CD8-positive, alpha-beta memory T cell (primary cell): ENCODE measurements around the gene C6orf15. TPM values are rescaled to one million over a fixed set of nuclear protein-coding genes. Genes with fewer than 3 reads are reported as not detected.
A peak's percentile ranks its signal among the peaks of the same experiment; 100 is the strongest.

Source experiments
- CTCF ChIA-PET: fragments of 350-600 bp; sonication (Branson Sonifier 250); formaldehyde crosslinking; loops from one replicate; lab custom pipeline; 2021; ENCODE audit warnings: antibody characterized with exemption; lab: Charles Lee
- POLR2A ChIA-PET: fragments of 350-600 bp; sonication (Branson Sonifier 250); formaldehyde crosslinking; loops from one replicate; lab custom pipeline; 2021; ENCODE audit warnings: antibody characterized with exemption; lab: Charles Lee
- DNase-seq, 5 donors: peaks; one replicate each; pipeline versions ENCODE4 v3.0.0 to v3.0.0-alpha.2; 2020 to 2022; ENCODE audit warnings: mixed read lengths in 1 of 5
- H3K27ac ChIP-seq: one replicate; pipeline ENCODE4 v1.7.0; 2013; ENCODE audit warnings: low read depth, mild to moderate bottlenecking, low read length, moderate library complexity
- H3K27me3 ChIP-seq: 2 replicates; pipeline ENCODE4 v1.7.0; 2013; ENCODE audit warnings: low read length, mild to moderate bottlenecking; ENCODE audit not compliant: insufficient read depth, poor library complexity, severe bottlenecking
- H3K36me3 ChIP-seq: 2 replicates; pipeline ENCODE4 v1.7.0; 2013; ENCODE audit warnings: mild to moderate bottlenecking, low read length, moderate library complexity; ENCODE audit not compliant: insufficient read depth
- H3K4me1 ChIP-seq: 2 replicates; pipeline ENCODE4 v1.7.0; 2013; ENCODE audit warnings: mild to moderate bottlenecking, low read length, moderate library complexity; ENCODE audit not compliant: insufficient read depth
- H3K4me3 ChIP-seq: 2 replicates; pipeline ENCODE4 v1.7.0; 2013; ENCODE audit warnings: mild to moderate bottlenecking, low read length
- H3K9me3 ChIP-seq: 2 replicates; pipeline ENCODE4 v1.7.0; 2013; ENCODE audit warnings: mild to moderate bottlenecking, low read length
- H3K27ac Mint-ChIP-seq, 8 donors: one replicate each; pipeline ENCODE4 v1.8.0; 2020 to 2021; ENCODE audit warnings: mixed read lengths in 8 of 8, mild to moderate bottlenecking in 6 of 8, inconsistent platforms in 3 of 8, moderate library complexity in 3 of 8
- H3K27me3 Mint-ChIP-seq, 2 donors: one replicate each; pipeline ENCODE4 v1.8.0; 2020 to 2021; ENCODE audit warnings: mixed read lengths in 2 of 2, mild to moderate bottlenecking in 1 of 2, moderate library complexity in 1 of 2
- H3K36me3 Mint-ChIP-seq, 3 donors: one replicate each; pipeline ENCODE4 v1.8.0; 2020 to 2021; ENCODE audit warnings: mixed read lengths in 3 of 3, inconsistent platforms in 1 of 3, mild to moderate bottlenecking in 1 of 3
- H3K4me1 Mint-ChIP-seq, 3 donors: one replicate each; pipeline ENCODE4 v1.8.0; 2020 to 2021; ENCODE audit warnings: mixed read lengths in 3 of 3, inconsistent platforms in 1 of 3, mild to moderate bottlenecking in 1 of 3
- H3K4me3 Mint-ChIP-seq, 7 donors: one replicate each; pipeline ENCODE4 v1.8.0; 2020 to 2021; ENCODE audit warnings: mixed read lengths in 7 of 7, mild to moderate bottlenecking in 6 of 7, moderate library complexity in 4 of 7, inconsistent platforms in 2 of 7
- H3K9me3 Mint-ChIP-seq, 5 donors: one replicate each; pipeline ENCODE4 v1.8.0; 2020 to 2022; ENCODE audit warnings: mixed read lengths in 5 of 5, mild to moderate bottlenecking in 3 of 5, moderate library complexity in 2 of 5, inconsistent platforms in 1 of 5
- polyA plus RNA-seq: library from polyadenylated mRNA; unstranded; fragments of 300-500 nt; fragmentation: Illumina TruSeq; gene quantifications from one replicate; pipeline ENCODE4 v1.2.3, GENCODE V29; 2021
- total RNA-seq, 2 experiments: library from RNA; stranded (reverse); gene quantifications; one replicate each; pipeline ENCODE4 v1.2.3, GENCODE V29; 2021

The C6orf15 gene
- total and polyA plus RNA-seq, 3 experiments from 2014 or later: not detected

GRCh38 chr6:31096215-31096614 is 16.2 kb downstream of the C6orf15 start:
- no peak for DNase-seq
- Histone ChIP-seq H3K9me3 (no peaks in the 10 kb centered on the region), H3K36me3 (no peaks in the 10 kb centered on the region), H3K4me3 (no peak overlapping the region), H3K27ac (no peak overlapping the region), H3K4me1 (peaks cover 44% of the 10 kb centered on the region), H3K27me3 (no peaks in the 10 kb centered on the region)
- no peaks in the 10 kb centered on the region for H3K36me3 Mint-ChIP-seq
- H3K4me1 Mint-ChIP-seq: peaks cover 40 to 45% (median 40%) of the 10 kb centered on the region in 3 donors
- POLR2A ChIA-PET: no interaction called here
- H3K9me3 Mint-ChIP-seq: no peaks in the 10 kb centered on the region
- CTCF ChIA-PET: interaction anchor here (1.2 kb wide), 1 partner anchor 554 kb away, joined by 3 read pairs; no protein-coding TSS in a partner anchor
- H3K27ac Mint-ChIP-seq: peak overlapping the region in 2 of 8 donors; percentile 41 to 51
- H3K4me3 Mint-ChIP-seq: peak overlapping the region in 2 of 7 donors; percentile 59 to 63
- H3K27me3 Mint-ChIP-seq: peaks cover 0 to 2% of the 10 kb centered on the region in 2 donors

- peaks cover 40 to 45% (median 40%) of the 10 kb centered on the region in 3 donors for H3K4me1 Mint-ChIP-seq
- H3K36me3 ChIP-seq: no peaks in the 10 kb centered on the region
- H3K4me3 ChIP-seq: peak overlapping the region; percentile 18
- no peaks in the 10 kb centered on the region for H3K36me3 Mint-ChIP-seq
- H3K9me3 ChIP-seq: no peaks in the 10 kb centered on the region
- no peaks in the 10 kb centered on the region for H3K9me3 Mint-ChIP-seq
- H3K27me3 Mint-ChIP-seq: no peaks in the 10 kb centered on the region
- peaks cover 44% of the 10 kb centered on the region for H3K4me1 ChIP-seq
- ChIA-PET POLR2A (interaction anchor here (0.6 kb wide), 1 partner anchor 20 kb away, joined by 4 read pairs; the partner anchor contains the start of gene PSORS1C1), CTCF (interaction anchor here (0.6 to 3.3 kb wide), 8 partner anchors 8 to 463 kb away, joined by 3 to 22 read pairs (median 4); no protein-coding TSS in a partner anchor)
- DNase-seq: peak in 4 of 5 donors; percentile 24 to 63 (median 42)
- no peaks in the 10 kb centered on the region for H3K27me3 ChIP-seq
- H3K27ac ChIP-seq: peak overlapping the region; percentile 19
- H3K27ac Mint-ChIP-seq: peak overlapping the region; percentile 17 to 95 (median 86)
- peak overlapping the region in 6 of 7 donors; percentile 51 to 81 (median 74) for H3K4me3 Mint-ChIP-seq
Observed at GRCh38 chr6:31094389-31094881, 17.9 kb downstream of the C6orf15 start.

GRCh38 chr6:31092769-31093505 is 19.4 kb downstream of the C6orf15 start:
- H3K36me3 ChIP-seq: no peaks in the 10 kb centered on the region
- Mint-ChIP-seq H3K27ac (peak overlapping the region in 5 of 8 donors; percentile 17 to 85 (median 71)), H3K36me3 (no peaks in the 10 kb centered on the region), H3K9me3 (no peaks in the 10 kb centered on the region), H3K4me1 (peaks cover 39 to 45% (median 40%) of the 10 kb centered on the region in 3 donors), H3K4me3 (no peak overlapping the region), H3K27me3 (no peaks in the 10 kb centered on the region)
- peaks cover 44% of the 10 kb centered on the region for H3K4me1 ChIP-seq
- ChIA-PET CTCF (interaction anchor here (1.2 to 3.3 kb wide), 7 partner anchors 8 to 362 kb away, joined by 3 to 22 read pairs (median 4); no protein-coding TSS in a partner anchor), POLR2A (interaction anchor here (0.7 to 1.4 kb wide), 3 partner anchors 14 to 263 kb away, joined by 3 to 4 read pairs (median 3); no protein-coding TSS in a partner anchor)
- no peak overlapping the region for H3K4me3 ChIP-seq
- H3K27me3 ChIP-seq: no peaks in the 10 kb centered on the region
- no peak overlapping the region for H3K27ac ChIP-seq
- no peak for DNase-seq
- H3K9me3 ChIP-seq: no peaks in the 10 kb centered on the region

GRCh38 chr6:31092238-31092637 is 20.1 kb downstream of the C6orf15 start:
- no peak for DNase-seq
- Mint-ChIP-seq H3K4me3 (no peak overlapping the region), H3K27ac (no peak overlapping the region), H3K9me3 (no peaks in the 10 kb centered on the region), H3K4me1 (peaks cover 33 to 44% (median 34%) of the 10 kb centered on the region in 3 donors), H3K27me3 (peaks cover 0 to 3% of the 10 kb centered on the region in 2 donors), H3K36me3 (no peaks in the 10 kb centered on the region)
- H3K36me3 ChIP-seq: no peaks in the 10 kb centered on the region
- no peak overlapping the region for H3K27ac ChIP-seq
- no peak overlapping the region for H3K4me3 ChIP-seq
- H3K4me1 ChIP-seq: peaks cover 39% of the 10 kb centered on the region
- POLR2A ChIA-PET: interaction anchor here (0.7 to 1.4 kb wide), 2 partner anchors 23 to 263 kb away, joined by 3 read pairs; no protein-coding TSS in a partner anchor
- no peaks in the 10 kb centered on the region for H3K9me3 ChIP-seq
- no peaks in the 10 kb centered on the region for H3K27me3 ChIP-seq
- CTCF ChIA-PET: interaction anchor here (1.1 to 3.3 kb wide), 2 partner anchors 10 to 13 kb away, joined by 3 to 22 read pairs; no protein-coding TSS in a partner anchor

GRCh38 chr6:31091680-31092079 is 20.7 kb downstream of the C6orf15 start:
- no peak overlapping the region for H3K4me3 Mint-ChIP-seq
- Histone ChIP-seq H3K4me3 (no peak overlapping the region), H3K27ac (no peak overlapping the region), H3K27me3 (no peaks in the 10 kb centered on the region), H3K4me1 (peaks cover 38% of the 10 kb centered on the region), H3K9me3 (no peaks in the 10 kb centered on the region), H3K36me3 (no peaks in the 10 kb centered on the region)
- H3K27me3 Mint-ChIP-seq: peaks cover 0 to 3% of the 10 kb centered on the region in 2 donors
- DNase-seq: no peak
- peaks cover 29 to 39% (median 30%) of the 10 kb centered on the region in 3 donors for H3K4me1 Mint-ChIP-seq
- no peaks in the 10 kb centered on the region for H3K36me3 Mint-ChIP-seq
- POLR2A ChIA-PET: no interaction called here
- CTCF ChIA-PET: interaction anchor here (0.8 to 3.3 kb wide), 3 partner anchors 11 to 258 kb away, joined by 3 to 22 read pairs (median 3); no protein-coding TSS in a partner anchor
- H3K27ac Mint-ChIP-seq: no peak overlapping the region
- H3K9me3 Mint-ChIP-seq: no peaks in the 10 kb centered on the region

- Mint-ChIP-seq H3K4me1 (peaks cover 23 to 32% (median 24%) of the 10 kb centered on the region in 3 donors), H3K27ac (peak overlapping the region in 1 of 8 donors; percentile 50), H3K4me3 (no peak overlapping the region), H3K36me3 (no peaks in the 10 kb centered on the region), H3K27me3 (peaks cover 0 to 3% of the 10 kb centered on the region in 2 donors), H3K9me3 (no peaks in the 10 kb centered on the region)
- CTCF ChIA-PET: interaction anchor here (0.8 to 2.0 kb wide), 4 partner anchors 11 to 257 kb away, joined by 3 to 5 read pairs (median 3); no protein-coding TSS in a partner anchor
- no peaks in the 10 kb centered on the region for H3K9me3 ChIP-seq
- H3K4me3 ChIP-seq: no peak overlapping the region
- no peak overlapping the region for H3K27ac ChIP-seq
- peaks cover 32% of the 10 kb centered on the region for H3K4me1 ChIP-seq
- POLR2A ChIA-PET: no interaction called here
- no peaks in the 10 kb centered on the region for H3K27me3 ChIP-seq
- no peak for DNase-seq
- H3K36me3 ChIP-seq: no peaks in the 10 kb centered on the region
Observed at GRCh38 chr6:31090973-31091364, 21.4 kb downstream of the C6orf15 start.

- no peak overlapping the region for H3K27ac Mint-ChIP-seq
- no peaks in the 10 kb centered on the region for H3K36me3 Mint-ChIP-seq
- Histone ChIP-seq H3K9me3 (no peaks in the 10 kb centered on the region), H3K4me1 (peaks cover 27% of the 10 kb centered on the region), H3K27me3 (no peaks in the 10 kb centered on the region), H3K4me3 (no peak overlapping the region), H3K27ac (no peak overlapping the region), H3K36me3 (no peaks in the 10 kb centered on the region)
- H3K4me1 Mint-ChIP-seq: peaks cover 19 to 26% (median 20%) of the 10 kb centered on the region in 3 donors
- no peaks in the 10 kb centered on the region for H3K9me3 Mint-ChIP-seq
- ChIA-PET POLR2A (no interaction called here), CTCF (interaction anchor here (1.0 to 2.0 kb wide), 3 partner anchors 11 to 36 kb away, joined by 3 to 5 read pairs (median 3); no protein-coding TSS in a partner anchor)
- no peak overlapping the region for H3K4me3 Mint-ChIP-seq
- no peak for DNase-seq
- H3K27me3 Mint-ChIP-seq: peaks cover 0 to 7% of the 10 kb centered on the region in 2 donors
Observed at GRCh38 chr6:31090275-31090972, 22.0 kb downstream of the C6orf15 start.
